Gastroesophageal sphincter (tissue), 3 donors: Measurements from ENCODE around the gene MTHFD2L.

Experiments used
- CTCF ChIP-seq, 4 experiments: fragments of 200-600 bp in 2 of 4; fragments of 450-650 bp in 2 of 4; sonication (generic) in 1 of 4; IDR thresholded peaks; one replicate each; pipeline ENCODE4 v1.5.1; 2017 to 2019; ENCODE audit warnings: antibody characterized with exemption in 4 of 4, mild to moderate bottlenecking in 2 of 4, moderate library complexity in 2 of 4
- EP300 ChIP-seq: sonication (generic); formaldehyde crosslinking; IDR thresholded peaks from one replicate; pipeline ENCODE4 v1.6.1; 2017; ENCODE audit warnings: antibody characterized with exemption, mild to moderate bottlenecking
- POLR2A ChIP-seq, 2 donors: fragments of 450-650 bp; IDR thresholded peaks; one replicate each; pipeline ENCODE4 v1.6.1; 2017; ENCODE audit warnings: antibody characterized with exemption in 2 of 2, mild to moderate bottlenecking in 2 of 2, moderate library complexity in 1 of 2

GRCh38 chr4:74327762-74328161 lies 169.8 kb downstream of the MTHFD2L start:
- TF ChIP-seq POLR2A (IDR thresholded peaks at IDR 0.05) = no peak
- no peak for TF ChIP-seq CTCF (IDR thresholded peaks at IDR 0.05)
- TF ChIP-seq EP300 = no peak
